Parathyroid adenoma (tissue), 2 donors: ENCODE results near the gene FSIP1.

Experiments used
- H2AFZ ChIP-seq: fragments of 300-600 bp; sonication (generic); one replicate; pipeline ENCODE4 v1.7.0; 2017; ENCODE audit warnings: antibody characterized with exemption, mild to moderate bottlenecking
- H3K27ac ChIP-seq: fragments of 300-600 bp; sonication (generic); one replicate; pipeline ENCODE4 v1.7.0; 2017
- H3K27me3 ChIP-seq: fragments of 300-600 bp; sonication (generic); one replicate; pipeline ENCODE4 v1.7.0; 2017; ENCODE audit warnings: low read length; ENCODE audit not compliant: control insufficient read depth, insufficient read depth
- H3K36me3 ChIP-seq: fragments of 300-600 bp; sonication (generic); one replicate; pipeline ENCODE4 v1.7.0; 2017; ENCODE audit warnings: low read length; ENCODE audit not compliant: control insufficient read depth, insufficient read depth
- H3K4me1 ChIP-seq: fragments of 300-600 bp; sonication (generic); one replicate; pipeline ENCODE4 v1.7.0; 2017; ENCODE audit warnings: control low read depth
- H3K4me2 ChIP-seq: fragments of 300-600 bp; sonication (generic); one replicate; pipeline ENCODE4 v1.7.0; 2017; ENCODE audit warnings: low read length
- H3K4me3 ChIP-seq: fragments of 300-600 bp; sonication (generic); one replicate; pipeline ENCODE4 v1.7.0; 2017; ENCODE audit warnings: low read depth, low read length
- H3K79me2 ChIP-seq: fragments of 300-600 bp; sonication (generic); one replicate; pipeline ENCODE4 v1.7.0; 2017; ENCODE audit warnings: control low read depth
- H3K9ac ChIP-seq: fragments of 300-600 bp; sonication (generic); one replicate; pipeline ENCODE4 v1.7.0; 2017; ENCODE audit warnings: mild to moderate bottlenecking
- H3K9me3 ChIP-seq: fragments of 300-600 bp; sonication (generic); one replicate; pipeline ENCODE4 v1.7.0; 2017; ENCODE audit warnings: low read length; ENCODE audit not compliant: control insufficient read depth
- TF ChIP-seq, protein P1 (sequence below): fragments of 300-600 bp; sonication (generic); IDR thresholded peaks from one replicate; pipeline ENCODE4 v1.7.0; 2017; ENCODE audit warnings: antibody characterized with exemption, mild to moderate bottlenecking
- donor health status: primary hyperparathyroidism.

FSIP1 gene

DNA sequence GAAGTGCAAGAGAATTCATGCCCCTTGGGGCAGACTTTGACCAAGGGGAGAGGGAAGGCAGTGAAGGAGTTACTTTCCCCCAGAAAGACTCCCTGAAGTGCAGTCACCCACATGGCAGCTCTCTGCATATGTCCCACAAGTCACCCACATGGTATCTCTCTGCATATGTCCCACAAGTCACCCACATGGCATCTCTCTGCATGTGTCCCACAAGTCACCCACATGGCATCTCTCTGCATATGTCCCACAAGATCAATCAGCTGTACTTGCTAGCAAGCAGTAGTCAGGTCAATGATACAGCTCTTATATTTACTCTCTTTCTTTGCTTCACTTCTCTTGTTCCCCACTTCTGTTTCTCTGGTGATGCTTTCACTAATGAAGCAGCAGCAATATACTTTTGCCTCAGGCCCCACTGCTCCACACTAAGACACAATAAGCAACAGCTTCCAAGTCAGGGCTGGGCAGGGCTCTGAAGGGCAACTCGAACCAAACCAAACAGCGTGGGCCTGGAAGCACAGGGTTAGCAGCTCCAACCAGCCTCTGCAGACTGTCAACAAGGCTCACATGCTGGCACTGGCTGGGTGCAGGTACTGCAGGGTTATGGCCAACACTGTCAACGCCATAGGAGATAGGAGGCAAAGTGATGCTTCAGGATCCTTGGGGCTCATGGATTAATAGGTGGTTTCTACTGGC is 155.0 kb downstream of the FSIP1 start:
- no peaks in the 10 kb centered on the region for H3K79me2 ChIP-seq
- no peak overlapping the region for H3K27ac ChIP-seq
- H3K4me1 ChIP-seq, result no peaks in the 10 kb centered on the region
- H2AFZ ChIP-seq, result no peak overlapping the region
- TF ChIP-seq, protein P1, sequence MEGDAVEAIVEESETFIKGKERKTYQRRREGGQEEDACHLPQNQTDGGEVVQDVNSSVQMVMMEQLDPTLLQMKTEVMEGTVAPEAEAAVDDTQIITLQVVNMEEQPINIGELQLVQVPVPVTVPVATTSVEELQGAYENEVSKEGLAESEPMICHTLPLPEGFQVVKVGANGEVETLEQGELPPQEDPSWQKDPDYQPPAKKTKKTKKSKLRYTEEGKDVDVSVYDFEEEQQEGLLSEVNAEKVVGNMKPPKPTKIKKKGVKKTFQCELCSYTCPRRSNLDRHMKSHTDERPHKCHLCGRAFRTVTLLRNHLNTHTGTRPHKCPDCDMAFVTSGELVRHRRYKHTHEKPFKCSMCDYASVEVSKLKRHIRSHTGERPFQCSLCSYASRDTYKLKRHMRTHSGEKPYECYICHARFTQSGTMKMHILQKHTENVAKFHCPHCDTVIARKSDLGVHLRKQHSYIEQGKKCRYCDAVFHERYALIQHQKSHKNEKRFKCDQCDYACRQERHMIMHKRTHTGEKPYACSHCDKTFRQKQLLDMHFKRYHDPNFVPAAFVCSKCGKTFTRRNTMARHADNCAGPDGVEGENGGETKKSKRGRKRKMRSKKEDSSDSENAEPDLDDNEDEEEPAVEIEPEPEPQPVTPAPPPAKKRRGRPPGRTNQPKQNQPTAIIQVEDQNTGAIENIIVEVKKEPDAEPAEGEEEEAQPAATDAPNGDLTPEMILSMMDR, result no peak
- H3K4me3 ChIP-seq, result no peak overlapping the region
- no peaks in the 10 kb centered on the region for H3K9me3 ChIP-seq
- no peaks in the 10 kb centered on the region for H3K27me3 ChIP-seq
- H3K36me3 ChIP-seq, result no peaks in the 10 kb centered on the region
- no peak overlapping the region for H3K4me2 ChIP-seq
- H3K9ac ChIP-seq, result no peak overlapping the region

DNA sequence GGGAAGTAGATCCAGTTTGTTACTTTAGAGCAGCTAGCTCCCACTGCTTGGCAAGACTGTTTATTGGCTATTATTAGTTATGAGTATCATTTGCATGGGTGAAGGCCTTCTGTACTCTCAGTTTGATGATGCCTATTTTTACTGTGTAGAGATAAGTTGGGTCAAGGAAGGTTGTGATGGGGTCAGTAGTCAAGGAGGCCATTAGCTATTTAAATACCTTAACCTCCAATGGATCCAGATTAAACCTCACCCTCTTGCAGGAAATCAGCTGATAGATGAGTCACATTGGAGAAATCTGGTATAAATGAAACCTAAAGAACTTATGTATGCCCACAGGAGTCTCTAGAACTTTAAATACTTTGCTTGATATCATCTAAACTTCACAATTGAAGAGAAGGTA is 156.8 kb downstream of the FSIP1 start:
- Histone ChIP-seq H2AFZ (no peak overlapping the region), H3K27ac (no peak overlapping the region), H3K9ac (no peak overlapping the region), H3K4me3 (no peak overlapping the region), H3K79me2 (no peaks in the 10 kb centered on the region), H3K27me3 (no peaks in the 10 kb centered on the region), H3K4me2 (no peak overlapping the region), H3K9me3 (no peaks in the 10 kb centered on the region), H3K4me1 (no peaks in the 10 kb centered on the region), H3K36me3 (no peaks in the 10 kb centered on the region)
- TF ChIP-seq, protein P1, result no peak

DNA sequence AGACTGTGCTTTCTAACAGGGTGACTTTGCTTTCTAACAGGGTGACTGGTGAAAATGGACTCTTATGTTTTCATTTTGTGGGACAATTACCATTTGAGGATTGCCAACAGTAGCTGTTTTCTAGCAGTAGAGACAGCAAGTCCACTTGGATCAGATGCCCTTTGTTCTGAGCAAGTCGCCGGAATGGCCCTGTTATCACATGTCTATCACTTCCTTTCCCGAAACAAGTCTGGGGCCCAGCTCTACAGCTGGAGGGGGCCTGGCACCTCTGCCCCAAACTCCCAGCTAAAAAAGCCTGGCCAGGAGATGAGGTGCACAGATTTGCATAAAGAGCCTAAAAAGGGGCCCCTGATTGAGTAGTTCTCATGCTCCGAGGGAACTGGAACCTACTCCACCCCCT is 157.2 kb downstream of the FSIP1 start:
- Histone ChIP-seq H3K36me3 (no peaks in the 10 kb centered on the region), H3K4me1 (no peaks in the 10 kb centered on the region), H3K4me2 (no peak overlapping the region), H2AFZ (no peak overlapping the region), H3K9me3 (no peaks in the 10 kb centered on the region), H3K4me3 (no peak overlapping the region), H3K27ac (no peak overlapping the region), H3K9ac (no peak overlapping the region), H3K27me3 (no peaks in the 10 kb centered on the region), H3K79me2 (no peaks in the 10 kb centered on the region)
- TF ChIP-seq, protein P1, result no peak

DNA sequence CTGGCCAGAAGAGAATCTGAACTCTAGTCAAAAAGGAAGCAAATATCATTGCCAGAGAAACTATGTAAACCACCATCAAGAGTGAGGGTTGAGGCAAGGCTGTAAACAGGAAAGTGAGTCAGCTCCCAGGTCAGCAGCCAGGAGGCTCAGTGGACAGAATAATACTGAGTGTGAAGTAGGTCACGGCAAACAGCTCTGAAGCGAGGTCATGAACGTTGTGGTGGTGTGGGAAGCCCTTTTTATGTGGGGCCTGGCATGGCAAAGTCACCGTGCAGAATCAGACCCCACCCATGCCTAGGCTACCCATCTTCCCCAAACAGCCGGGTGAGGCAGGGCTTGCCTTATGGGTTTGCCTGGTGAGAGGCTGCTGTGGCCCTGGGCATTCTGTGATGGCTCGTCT is 157.8 kb downstream of the FSIP1 start:
- Histone ChIP-seq H3K79me2 (no peaks in the 10 kb centered on the region), H3K4me1 (no peaks in the 10 kb centered on the region), H3K9ac (no peak overlapping the region), H3K9me3 (no peaks in the 10 kb centered on the region), H3K27ac (no peak overlapping the region), H3K4me2 (no peak overlapping the region), H2AFZ (no peak overlapping the region), H3K36me3 (no peaks in the 10 kb centered on the region), H3K4me3 (no peak overlapping the region), H3K27me3 (no peaks in the 10 kb centered on the region)
- TF ChIP-seq, protein P1, result no peak

DNA sequence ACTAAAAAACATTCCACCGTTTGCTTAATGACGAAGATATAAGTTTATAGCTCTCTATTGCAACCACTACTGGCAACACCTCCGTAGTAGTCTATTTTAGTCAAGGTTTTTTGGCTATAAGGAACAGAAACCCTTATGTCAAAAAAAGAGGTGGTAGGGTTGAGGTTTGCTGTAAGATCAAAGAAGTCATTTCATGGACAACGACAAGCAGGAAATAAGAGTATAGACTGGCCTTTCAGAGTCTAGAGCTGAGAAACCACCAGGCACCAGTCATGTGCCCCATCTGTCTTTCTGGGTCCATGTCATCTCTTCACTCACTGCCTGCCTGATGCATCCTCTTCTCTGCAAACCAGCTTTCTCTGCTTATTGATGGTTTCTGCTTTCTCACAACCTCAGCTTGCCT is 159.1 kb downstream of the FSIP1 start:
- no peaks in the 10 kb centered on the region for H3K27me3 ChIP-seq
- no peaks in the 10 kb centered on the region for H3K9me3 ChIP-seq
- no peaks in the 10 kb centered on the region for H3K4me1 ChIP-seq
- no peak overlapping the region for H2AFZ ChIP-seq
- H3K9ac ChIP-seq, result no peak overlapping the region
- TF ChIP-seq, protein P1, result no peak
- no peak overlapping the region for H3K4me2 ChIP-seq
- H3K36me3 ChIP-seq, result no peaks in the 10 kb centered on the region
- no peak overlapping the region for H3K4me3 ChIP-seq
- no peaks in the 10 kb centered on the region for H3K79me2 ChIP-seq
- H3K27ac ChIP-seq, result no peak overlapping the region
